Activated naive CD4-positive, alpha-beta T cell treated with anti-CD3 and anti-CD28 coated beads for 36 hours (primary cell): ENCODE measurements around the gene RPL13A. TPM values are rescaled to one million over a fixed set of nuclear protein-coding genes. Genes with fewer than 3 reads are reported as not detected.

ENCODE experiments used
- CTCF ChIA-PET: fragments of 350-600 bp; sonication (Branson Sonifier 250); formaldehyde crosslinking; loops from one replicate; lab custom pipeline; 2021; ENCODE audit warnings: antibody characterized with exemption; lab: Charles Lee
- DNase-seq: peaks from one replicate; pipeline ENCODE4 v3.0.0-alpha.2; 2020
- H3K27ac Mint-ChIP-seq: one replicate; pipeline ENCODE4 v1.8.0; 2021; ENCODE audit warnings: mild to moderate bottlenecking, mixed read lengths
- H3K27me3 Mint-ChIP-seq: one replicate; pipeline ENCODE4 v1.8.0; 2021; ENCODE audit warnings: low read depth, mixed read lengths
- H3K36me3 Mint-ChIP-seq: one replicate; pipeline ENCODE4 v1.8.0; 2021; ENCODE audit warnings: low read depth, mixed read lengths
- H3K4me1 Mint-ChIP-seq: one replicate; pipeline ENCODE4 v1.8.0; 2021; ENCODE audit warnings: low read depth, mixed read lengths
- H3K4me3 Mint-ChIP-seq: one replicate; pipeline ENCODE4 v1.8.0; 2021; ENCODE audit warnings: mild to moderate bottlenecking, moderate library complexity, mixed read lengths
- H3K9me3 Mint-ChIP-seq: one replicate; pipeline ENCODE4 v1.8.0; 2021; ENCODE audit warnings: mixed read lengths
- intact Hi-C: fragments of 100-400 bp; cut with micrococcal nuclease; formaldehyde crosslinking; loops from one replicate; pipeline ENCODE4 v1.15.1; 2023
- total RNA-seq, 2 experiments: library from RNA; stranded (reverse); gene quantifications; one replicate each; pipeline ENCODE4 v1.2.3, GENCODE V29; 2021

Gene RPL13A
- total RNA-seq, 2 experiments from 2014 or later: 4,441 to 4,607 TPM

- CTCF ChIA-PET: interaction anchor here (0.6 to 0.8 kb wide), 3 partner anchors 16 to 53 kb away, joined by 3 to 9 read pairs (median 4); no protein-coding TSS in a partner anchor
- H3K27ac Mint-ChIP-seq: no peak overlapping the region
- DNase-seq: no peak
- H3K36me3 Mint-ChIP-seq: no peaks in the 10 kb centered on the region
- H3K4me3 Mint-ChIP-seq: no peak overlapping the region
- intact Hi-C loops: no loop called here
- H3K9me3 Mint-ChIP-seq: no peaks in the 10 kb centered on the region
- no peaks in the 10 kb centered on the region for H3K27me3 Mint-ChIP-seq
- peaks cover 15% of the 10 kb centered on the region for H3K4me1 Mint-ChIP-seq
These were observed 30.6 kb downstream of the RPL13A start for GRCh38 chr19:49518033-49518432.

- Mint-ChIP-seq H3K27me3 (no peaks in the 10 kb centered on the region), H3K27ac (no peak overlapping the region), H3K9me3 (no peaks in the 10 kb centered on the region), H3K4me3 (no peak overlapping the region), H3K36me3 (no peaks in the 10 kb centered on the region), H3K4me1 (peaks cover 3% of the 10 kb centered on the region)
- DNase-seq: no peak
- intact Hi-C loops: no loop called here
- CTCF ChIA-PET: interaction anchor here (0.6 to 1.7 kb wide), 3 partner anchors 12 to 48 kb away, joined by 3 to 6 read pairs (median 4); no protein-coding TSS in a partner anchor
These were observed 33.4 kb downstream of the RPL13A start for GRCh38 chr19:49520705-49521319.

- no peaks in the 10 kb centered on the region for H3K27me3 Mint-ChIP-seq
- no peak overlapping the region for H3K27ac Mint-ChIP-seq
- no peaks in the 10 kb centered on the region for H3K9me3 Mint-ChIP-seq
- intact Hi-C loops: no loop called here
- CTCF ChIA-PET: interaction anchor here (0.5 to 0.7 kb wide), 2 partner anchors 46 to 106 kb away, joined by 3 to 4 read pairs; no protein-coding TSS in a partner anchor
- peaks cover 14% of the 10 kb centered on the region for H3K4me1 Mint-ChIP-seq
- no peak for DNase-seq
- H3K4me3 Mint-ChIP-seq: no peak overlapping the region
- H3K36me3 Mint-ChIP-seq: no peaks in the 10 kb centered on the region
These were observed 37.5 kb downstream of the RPL13A start for GRCh38 chr19:49524812-49525455.

- Mint-ChIP-seq H3K36me3 (no peaks in the 10 kb centered on the region), H3K4me3 (peak overlapping the region; percentile 68), H3K9me3 (no peaks in the 10 kb centered on the region), H3K4me1 (peaks cover 21% of the 10 kb centered on the region), H3K27ac (no peak overlapping the region), H3K27me3 (no peaks in the 10 kb centered on the region)
- CTCF ChIA-PET: interaction anchor here (0.5 to 1.3 kb wide), 5 partner anchors 14 to 43 kb away, joined by 3 to 9 read pairs (median 3); no protein-coding TSS in a partner anchor
- no peak for DNase-seq
- intact Hi-C loops: no loop called here
These were observed 40.9 kb downstream of the RPL13A start for GRCh38 chr19:49528211-49528771.

- peaks cover 35% of the 10 kb centered on the region for H3K4me1 Mint-ChIP-seq
- intact Hi-C loops: no loop called here
- H3K27me3 Mint-ChIP-seq: no peaks in the 10 kb centered on the region
- no peak overlapping the region for H3K27ac Mint-ChIP-seq
- H3K36me3 Mint-ChIP-seq: no peaks in the 10 kb centered on the region
- DNase-seq: no peak
- no peak overlapping the region for H3K4me3 Mint-ChIP-seq
- H3K9me3 Mint-ChIP-seq: no peaks in the 10 kb centered on the region
- CTCF ChIA-PET: interaction anchor here (0.5 to 1.5 kb wide), 5 partner anchors 17 to 142 kb away, joined by 3 to 9 read pairs (median 4); no protein-coding TSS in a partner anchor
These were observed 43.3 kb downstream of the RPL13A start for GRCh38 chr19:49530708-49531107.

GRCh38 chr19:49533551-49534488 lies 46.4 kb downstream of the RPL13A start:
- Mint-ChIP-seq H3K27ac (no peak overlapping the region), H3K9me3 (no peaks in the 10 kb centered on the region), H3K36me3 (no peaks in the 10 kb centered on the region), H3K4me1 (peaks cover 21% of the 10 kb centered on the region), H3K27me3 (no peaks in the 10 kb centered on the region), H3K4me3 (peak overlapping the region; percentile 83)
- DNase-seq: peak; percentile 82
- CTCF ChIA-PET: interaction anchor here (0.6 to 4.2 kb wide), 8 partner anchors 14 to 40 kb away, joined by 3 to 34 read pairs (median 5); no protein-coding TSS in a partner anchor
- intact Hi-C loops: loop anchor here (2.0 kb wide), 1 partner anchor 19 kb away; no protein-coding TSS in a partner anchor

GRCh38 chr19:49534632-49535385 lies 47.4 kb downstream of the RPL13A start:
- DNase-seq: no peak
- H3K4me3 Mint-ChIP-seq: peak overlapping the region; percentile 83
- H3K27ac Mint-ChIP-seq: no peak overlapping the region

GRCh38 chr19:49536921-49537462 lies 49.6 kb downstream of the RPL13A start:
- Mint-ChIP-seq H3K4me3 (no peak overlapping the region), H3K36me3 (no peaks in the 10 kb centered on the region), H3K27ac (no peak overlapping the region), H3K27me3 (no peaks in the 10 kb centered on the region), H3K4me1 (peaks cover 21% of the 10 kb centered on the region), H3K9me3 (no peaks in the 10 kb centered on the region)
- CTCF ChIA-PET: interaction anchor here (0.6 to 4.2 kb wide), 3 partner anchors 11 to 41 kb away, joined by 3 to 34 read pairs (median 5); no protein-coding TSS in a partner anchor
- no peak for DNase-seq
- intact Hi-C loops: loop anchor here (5.0 kb wide), 1 partner anchor 35 kb away; no protein-coding TSS in a partner anchor

More at GRCh38 chr19:49534632-49535385, 47.4 kb downstream of the RPL13A start:
- CTCF ChIA-PET: interaction anchor here (0.6 to 4.2 kb wide), 11 partner anchors 13 to 61 kb away, joined by 3 to 34 read pairs (median 4); no protein-coding TSS in a partner anchor
- Mint-ChIP-seq H3K4me1 (peaks cover 21% of the 10 kb centered on the region), H3K36me3 (no peaks in the 10 kb centered on the region), H3K27me3 (no peaks in the 10 kb centered on the region), H3K9me3 (no peaks in the 10 kb centered on the region)
- intact Hi-C loops: loop anchor here (2.0 to 5.0 kb wide), 2 partner anchors 18 to 37 kb away; no protein-coding TSS in a partner anchor

GRCh38 chr19:49538643-49539042 lies 51.2 kb downstream of the RPL13A start:
- Mint-ChIP-seq H3K27ac (no peak overlapping the region), H3K4me3 (no peak overlapping the region), H3K4me1 (peaks cover 15% of the 10 kb centered on the region), H3K9me3 (no peaks in the 10 kb centered on the region), H3K27me3 (no peaks in the 10 kb centered on the region), H3K36me3 (no peaks in the 10 kb centered on the region)
- CTCF ChIA-PET: interaction anchor here (0.8 kb wide), 1 partner anchor 8 kb away, joined by 5 read pairs; no protein-coding TSS in a partner anchor
- DNase-seq: no peak
- intact Hi-C loops: loop anchor here (5.0 kb wide), 1 partner anchor 34 kb away; no protein-coding TSS in a partner anchor

- no peak overlapping the region for H3K4me3 Mint-ChIP-seq
- H3K27me3 Mint-ChIP-seq: no peaks in the 10 kb centered on the region
- H3K36me3 Mint-ChIP-seq: no peaks in the 10 kb centered on the region
- intact Hi-C loops: loop anchor here (5.0 kb wide), 1 partner anchor 33 kb away; no protein-coding TSS in a partner anchor
- no peak overlapping the region for H3K27ac Mint-ChIP-seq
- peaks cover 18% of the 10 kb centered on the region for H3K4me1 Mint-ChIP-seq
- no peak for DNase-seq
- H3K9me3 Mint-ChIP-seq: no peaks in the 10 kb centered on the region
- CTCF ChIA-PET: interaction anchor here (0.6 kb wide), 1 partner anchor 31 kb away, joined by 3 read pairs; no protein-coding TSS in a partner anchor
These were observed 52.0 kb downstream of the RPL13A start for GRCh38 chr19:49539192-49539952.
